ENCODE measurements around the gene EHD2.

The EHD2 gene

DNA sequence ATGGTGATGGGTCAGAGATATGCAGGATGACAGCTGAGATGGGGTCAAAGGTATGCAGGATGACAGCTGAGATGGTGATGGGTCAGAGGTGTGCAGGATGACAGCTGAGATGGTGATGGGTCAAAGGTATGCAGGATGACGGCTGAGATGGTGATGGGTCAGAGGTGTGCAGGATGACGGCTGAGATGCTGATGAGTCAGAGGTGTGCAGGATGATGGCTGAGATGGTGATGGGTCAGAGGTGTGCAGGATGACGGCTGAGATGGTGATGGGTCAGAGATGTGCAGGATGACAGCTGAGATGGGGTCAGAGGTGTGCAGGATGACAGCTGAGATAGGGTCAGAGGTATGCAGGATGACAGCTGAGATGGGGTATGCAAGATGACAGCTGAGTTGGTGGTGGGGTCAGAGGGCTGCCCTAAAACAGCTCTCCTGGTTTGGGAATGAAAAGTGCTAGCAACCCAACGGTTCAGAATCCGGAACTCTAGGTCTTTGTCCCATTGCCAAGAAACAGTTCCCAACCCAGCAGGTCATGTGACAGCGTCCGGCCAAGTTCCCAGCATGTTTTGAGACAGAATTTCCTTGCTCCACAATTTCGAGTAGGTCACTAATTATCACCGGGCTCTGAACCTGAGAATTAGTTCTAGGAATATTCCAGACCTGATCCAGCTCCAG lies 68.5 kb downstream of the EHD2 start:
- TF ChIP-seq, protein P1, sequence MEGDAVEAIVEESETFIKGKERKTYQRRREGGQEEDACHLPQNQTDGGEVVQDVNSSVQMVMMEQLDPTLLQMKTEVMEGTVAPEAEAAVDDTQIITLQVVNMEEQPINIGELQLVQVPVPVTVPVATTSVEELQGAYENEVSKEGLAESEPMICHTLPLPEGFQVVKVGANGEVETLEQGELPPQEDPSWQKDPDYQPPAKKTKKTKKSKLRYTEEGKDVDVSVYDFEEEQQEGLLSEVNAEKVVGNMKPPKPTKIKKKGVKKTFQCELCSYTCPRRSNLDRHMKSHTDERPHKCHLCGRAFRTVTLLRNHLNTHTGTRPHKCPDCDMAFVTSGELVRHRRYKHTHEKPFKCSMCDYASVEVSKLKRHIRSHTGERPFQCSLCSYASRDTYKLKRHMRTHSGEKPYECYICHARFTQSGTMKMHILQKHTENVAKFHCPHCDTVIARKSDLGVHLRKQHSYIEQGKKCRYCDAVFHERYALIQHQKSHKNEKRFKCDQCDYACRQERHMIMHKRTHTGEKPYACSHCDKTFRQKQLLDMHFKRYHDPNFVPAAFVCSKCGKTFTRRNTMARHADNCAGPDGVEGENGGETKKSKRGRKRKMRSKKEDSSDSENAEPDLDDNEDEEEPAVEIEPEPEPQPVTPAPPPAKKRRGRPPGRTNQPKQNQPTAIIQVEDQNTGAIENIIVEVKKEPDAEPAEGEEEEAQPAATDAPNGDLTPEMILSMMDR (IDR thresholded peaks at IDR 0.05): no peak

- TF ChIP-seq, protein P1 (IDR thresholded peaks at IDR 0.05): no peak
Observed at GRCh38 chr19:47786566-47786965, 73.3 kb downstream of the EHD2 start.

DNA sequence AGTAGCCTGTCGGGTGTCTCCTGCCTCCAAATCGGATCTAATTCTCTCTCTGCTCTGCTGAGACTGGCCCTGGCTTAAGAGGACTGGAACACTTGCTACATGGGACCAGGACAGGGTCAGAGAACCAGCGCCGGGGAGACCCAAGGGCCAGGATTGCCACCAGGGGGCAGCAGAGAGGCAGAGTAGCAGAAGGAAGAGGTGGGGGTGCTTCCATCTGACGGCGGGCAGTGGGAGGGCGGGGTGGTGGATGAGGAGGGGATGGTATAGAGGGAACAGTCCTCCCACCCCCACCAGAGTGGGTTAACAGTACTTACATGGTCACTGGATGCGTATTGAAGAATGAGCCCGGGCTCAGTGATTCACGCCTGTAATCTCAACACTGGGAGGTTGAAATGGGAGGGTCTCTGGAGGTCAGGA lies 77.2 kb downstream of the EHD2 start:
- TF ChIP-seq, protein P1 (IDR thresholded peaks at IDR 0.05): peak; percentile 62

DNA sequence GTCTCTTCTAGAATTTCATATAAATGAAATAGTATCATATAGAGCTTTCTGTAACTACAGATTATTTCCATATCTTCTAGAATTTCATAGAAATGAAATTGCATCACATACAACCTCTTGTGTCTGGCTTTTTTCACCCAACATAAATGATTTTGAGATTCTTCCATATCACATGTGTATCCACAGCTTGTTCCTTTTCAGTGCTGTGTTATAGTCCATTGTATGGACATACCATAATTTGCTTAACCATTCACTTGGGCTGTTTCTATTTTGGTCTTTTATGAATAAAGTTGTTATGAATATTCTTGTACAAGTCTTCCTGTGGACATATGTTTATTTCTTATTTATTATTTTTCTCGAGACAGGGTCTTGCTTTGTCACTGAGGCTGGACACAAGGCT lies 79.4 kb downstream of the EHD2 start:
- TF ChIP-seq, protein P1 (IDR thresholded peaks at IDR 0.05): no peak

Data from LNCAP (cell line).